Caco-2 (cell line): ENCODE results near the gene DDI2. TPM values are rescaled to one million over a fixed set of nuclear protein-coding genes. Genes with fewer than 3 reads are reported as not detected.

Experiments used
- BruUV-seq: library from RNA; stranded (reverse); fragments of 400-500 nt; replicated peaks from 2 replicates; lab custom pipeline; 2021; lab: Mats Ljungman, UMichigan
- CTCF ChIA-PET: fragments of 300-600 bp; sonication (Branson Sonifier 250); formaldehyde crosslinking; loops from one replicate; lab custom pipeline; 2022; ENCODE audit warnings: antibody characterized with exemption; lab: Charles Lee
- POLR2A ChIA-PET: fragments of 300-600 bp; sonication (Branson Sonifier 250); formaldehyde crosslinking; loops from one replicate; lab custom pipeline; 2022; ENCODE audit warnings: antibody characterized with exemption; lab: Charles Lee
- DNase-seq, 2 experiments: peaks; one replicate each; pipeline versions ENCODE4 v3.0.0 to v3.0.0-alpha.2; 2020 to 2022
- H3K27me3 ChIP-seq: replicated peaks from 2 replicates; pipeline ENCODE4 v1.6.0; 2011; ENCODE audit warnings: low read length; ENCODE audit not compliant: control insufficient read depth, insufficient read depth
- H3K36me3 ChIP-seq: 2 replicates; pipeline ENCODE4 v1.5.1; 2011; ENCODE audit warnings: low read length; ENCODE audit not compliant: control insufficient read depth, insufficient read depth
- H3K4me1 ChIP-seq: fragments of 250-450 bp; sonication (Bioruptor Pico); 2 replicates; pipeline ENCODE4 v1.5.1; 2020; ENCODE audit warnings: mild to moderate bottlenecking
- H3K4me3 ChIP-seq: 2 replicates; pipeline ENCODE4 v1.5.1; 2011; ENCODE audit warnings: low read depth, mild to moderate bottlenecking, control low read depth, low read length
- H3K9me3 ChIP-seq: fragments of 250-450 bp; sonication (Bioruptor Pico); 2 replicates; pipeline ENCODE4 v1.5.1; 2020; ENCODE audit warnings: mild to moderate bottlenecking, moderate library complexity
- H3K27ac Mint-ChIP-seq: one replicate; pipeline ENCODE4 v1.8.0; 2022; ENCODE audit warnings: mixed read lengths; ENCODE audit not compliant: unreplicated experiment
- H3K27me3 Mint-ChIP-seq: one replicate; pipeline ENCODE4 v1.8.0; 2022; ENCODE audit warnings: mixed read lengths; ENCODE audit not compliant: insufficient read depth, unreplicated experiment
- H3K36me3 Mint-ChIP-seq: one replicate; pipeline ENCODE4 v1.8.0; 2022; ENCODE audit warnings: mild to moderate bottlenecking, mixed read lengths; ENCODE audit not compliant: insufficient read depth, unreplicated experiment
- H3K4me1 Mint-ChIP-seq: one replicate; pipeline ENCODE4 v1.8.0; 2022; ENCODE audit warnings: low read depth, mixed read lengths; ENCODE audit not compliant: unreplicated experiment
- H3K4me3 Mint-ChIP-seq: one replicate; pipeline ENCODE4 v1.8.0; 2022; ENCODE audit warnings: mild to moderate bottlenecking, moderate library complexity, mixed read lengths; ENCODE audit not compliant: unreplicated experiment
- H3K9me3 Mint-ChIP-seq: one replicate; pipeline ENCODE4 v1.8.0; 2022; ENCODE audit warnings: mixed read lengths; ENCODE audit not compliant: unreplicated experiment
- intact Hi-C: fragments of 100-400 bp; cut with micrococcal nuclease; formaldehyde crosslinking; loops from one replicate; pipeline ENCODE4 v1.10.0; 2022; ENCODE audit not compliant: unreplicated experiment
- total RNA-seq: library from RNA; stranded (reverse); gene quantifications from 2 replicates; pipeline ENCODE4 v1.2.3, GENCODE V29; 2022
- TF ChIP-seq, protein P1 (sequence below), 2 experiments: fragments of 200-600 bp in 1 of 2; IDR thresholded peaks; 1 replicate in 1 of 2; 2 replicates in 1 of 2; pipeline versions ENCODE4 v1.5.1 to v1.8.0; 2011 to 2022; ENCODE audit warnings: antibody characterized with exemption in 1 of 2, control low read depth in 1 of 2, inconsistent platforms in 1 of 2, low read depth in 1 of 2, low read length in 1 of 2, mild to moderate bottlenecking in 1 of 2, moderate library complexity in 1 of 2; ENCODE audit not compliant: insufficient read depth in 1 of 2, severe bottlenecking in 1 of 2, unreplicated experiment in 1 of 2

Gene DDI2
- total RNA-seq, 1 experiment from 2014 or later = 53.4 TPM

DNA sequence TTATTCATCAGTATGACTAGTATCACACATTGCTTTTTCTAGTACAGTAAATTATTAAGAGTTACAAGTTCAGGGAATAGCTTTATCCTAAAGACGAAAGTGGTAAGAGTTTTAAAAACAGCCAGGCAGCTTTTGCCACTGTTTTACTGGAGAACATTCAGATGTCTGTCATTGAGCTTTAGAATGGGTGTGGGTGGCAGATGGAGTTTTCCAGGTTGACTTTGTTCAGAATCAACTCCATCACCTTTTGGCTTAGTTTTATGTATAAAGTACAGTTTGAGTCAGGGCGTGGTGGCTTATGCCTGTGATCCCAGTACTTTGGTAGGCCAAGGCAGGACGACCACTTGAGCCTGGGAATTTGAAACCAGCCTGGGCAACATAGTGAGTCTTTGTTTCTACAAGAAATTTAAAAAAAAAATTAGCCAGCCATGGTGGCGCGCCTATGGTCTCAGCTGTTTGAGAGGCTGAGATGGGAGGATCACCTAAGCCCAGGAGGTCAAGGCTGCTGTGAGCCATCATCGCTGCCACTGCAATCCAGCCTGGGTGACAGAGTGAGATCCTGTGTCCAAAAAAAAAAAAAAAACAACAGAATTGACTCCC is 36.9 kb downstream of the DDI2 start:
- Histone ChIP-seq H3K36me3 (peaks cover 1% of the 10 kb centered on the region; the same call in 1 of the 2 replicates), H3K4me3 (no peak overlapping the region), H3K4me1 (no peaks in the 10 kb centered on the region), H3K9me3 (no peaks in the 10 kb centered on the region), H3K27me3 (no peaks in the 10 kb centered on the region)
- DNase-seq = no peak
- intact Hi-C loops = no loop called here
- TF ChIP-seq, protein P1, sequence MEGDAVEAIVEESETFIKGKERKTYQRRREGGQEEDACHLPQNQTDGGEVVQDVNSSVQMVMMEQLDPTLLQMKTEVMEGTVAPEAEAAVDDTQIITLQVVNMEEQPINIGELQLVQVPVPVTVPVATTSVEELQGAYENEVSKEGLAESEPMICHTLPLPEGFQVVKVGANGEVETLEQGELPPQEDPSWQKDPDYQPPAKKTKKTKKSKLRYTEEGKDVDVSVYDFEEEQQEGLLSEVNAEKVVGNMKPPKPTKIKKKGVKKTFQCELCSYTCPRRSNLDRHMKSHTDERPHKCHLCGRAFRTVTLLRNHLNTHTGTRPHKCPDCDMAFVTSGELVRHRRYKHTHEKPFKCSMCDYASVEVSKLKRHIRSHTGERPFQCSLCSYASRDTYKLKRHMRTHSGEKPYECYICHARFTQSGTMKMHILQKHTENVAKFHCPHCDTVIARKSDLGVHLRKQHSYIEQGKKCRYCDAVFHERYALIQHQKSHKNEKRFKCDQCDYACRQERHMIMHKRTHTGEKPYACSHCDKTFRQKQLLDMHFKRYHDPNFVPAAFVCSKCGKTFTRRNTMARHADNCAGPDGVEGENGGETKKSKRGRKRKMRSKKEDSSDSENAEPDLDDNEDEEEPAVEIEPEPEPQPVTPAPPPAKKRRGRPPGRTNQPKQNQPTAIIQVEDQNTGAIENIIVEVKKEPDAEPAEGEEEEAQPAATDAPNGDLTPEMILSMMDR (IDR thresholded peaks at IDR 0.05; ENCODE audit: insufficient read depth in 1 of 2, low read depth in 1 of 2, low read length in 1 of 2, severe bottlenecking in 1 of 2, unreplicated experiment in 1 of 2) = no peak
- Mint-ChIP-seq H3K4me3 (no peak overlapping the region), H3K9me3 (no peaks in the 10 kb centered on the region), H3K27me3 (no peaks in the 10 kb centered on the region), H3K36me3 (peaks cover 70% of the 10 kb centered on the region), H3K4me1 (no peaks in the 10 kb centered on the region), H3K27ac (no peak overlapping the region)
- no TSS peak for BruUV-seq
- ChIA-PET POLR2A (no interaction called here), CTCF (no interaction called here)

DNA sequence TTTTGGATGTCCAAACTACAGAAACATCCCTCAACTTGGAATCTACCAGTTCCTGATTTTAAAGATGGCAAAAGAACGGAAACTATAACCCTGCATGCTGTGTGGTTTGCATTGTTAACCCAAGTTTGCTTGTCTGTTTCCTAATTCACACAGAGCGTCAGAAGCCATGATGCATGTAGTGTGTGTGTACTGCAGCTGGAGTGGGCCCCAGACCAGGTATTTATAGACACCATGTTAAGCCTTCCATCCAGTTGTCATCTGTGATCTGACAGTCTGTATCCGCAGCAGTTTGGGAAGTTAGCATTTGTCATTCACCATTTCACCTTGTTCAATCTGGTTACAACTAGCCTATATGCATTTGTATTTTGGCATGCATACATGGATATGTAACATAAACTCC is 39.2 kb downstream of the DDI2 start:
- BruUV-seq = no TSS peak
- H3K4me3 Mint-ChIP-seq = no peak overlapping the region

DNA sequence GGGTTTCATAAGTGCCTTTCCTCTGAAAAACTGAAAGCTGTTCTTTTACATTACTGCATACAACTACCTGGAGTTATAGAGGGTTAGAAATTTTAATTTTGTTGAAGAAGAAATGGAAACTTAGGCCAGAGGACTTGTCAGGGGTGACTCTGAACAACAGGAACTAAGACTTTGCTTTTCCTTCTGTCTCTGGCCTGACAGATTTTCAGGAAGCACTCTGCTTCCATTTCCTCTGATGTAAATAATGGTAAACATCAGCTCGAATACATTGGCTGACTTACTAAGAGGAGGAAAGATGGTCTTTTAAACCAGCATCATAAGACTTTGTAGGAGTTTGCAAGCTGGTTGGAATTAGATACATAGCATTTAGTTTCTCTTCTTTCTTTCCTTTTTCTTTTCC is 39.8 kb downstream of the DDI2 start:
- Histone ChIP-seq H3K4me1 (no peaks in the 10 kb centered on the region), H3K27me3 (no peaks in the 10 kb centered on the region), H3K4me3 (no peak overlapping the region), H3K36me3 (peaks cover 7% of the 10 kb centered on the region), H3K9me3 (no peaks in the 10 kb centered on the region)
- H3K36me3 Mint-ChIP-seq = peaks cover 71% of the 10 kb centered on the region
- H3K27me3 Mint-ChIP-seq = no peaks in the 10 kb centered on the region
- DNase-seq = no peak
- intact Hi-C loops = no loop called here
- BruUV-seq = no TSS peak
- TF ChIP-seq, protein P1 (IDR thresholded peaks at IDR 0.05; ENCODE audit: insufficient read depth in 1 of 2, low read depth in 1 of 2, low read length in 1 of 2, severe bottlenecking in 1 of 2, unreplicated experiment in 1 of 2) = no peak
- H3K9me3 Mint-ChIP-seq = no peaks in the 10 kb centered on the region
- H3K4me3 Mint-ChIP-seq = no peak overlapping the region
- POLR2A ChIA-PET = no interaction called here
- CTCF ChIA-PET = no interaction called here
- no peaks in the 10 kb centered on the region for H3K4me1 Mint-ChIP-seq
- no peak overlapping the region for H3K27ac Mint-ChIP-seq

More for the DNA sequence above, 39.2 kb downstream of the DDI2 start:
- Mint-ChIP-seq H3K27ac (no peak overlapping the region), H3K36me3 (peaks cover 71% of the 10 kb centered on the region), H3K27me3 (no peaks in the 10 kb centered on the region), H3K9me3 (no peaks in the 10 kb centered on the region), H3K4me1 (no peaks in the 10 kb centered on the region)
- TF ChIP-seq, protein P1 (IDR thresholded peaks at IDR 0.05; ENCODE audit: insufficient read depth in 1 of 2, low read depth in 1 of 2, low read length in 1 of 2, severe bottlenecking in 1 of 2, unreplicated experiment in 1 of 2) = no peak
- ChIA-PET CTCF (no interaction called here), POLR2A (no interaction called here)
- Histone ChIP-seq H3K27me3 (no peaks in the 10 kb centered on the region), H3K4me3 (no peak overlapping the region), H3K9me3 (no peaks in the 10 kb centered on the region), H3K36me3 (peaks cover 6% of the 10 kb centered on the region), H3K4me1 (no peaks in the 10 kb centered on the region)
- intact Hi-C loops = no loop called here
- DNase-seq = no peak
